ENCODE measurements around the gene CEP131.
"Not testable (repeated sequence)": the region's sequence is repeated elsewhere in the genome, so short reads cannot be mapped to it uniquely, and the experiment has no call there.

The CEP131 gene

GRCh38 chr17:81166033-81166492, 56.7 kb downstream of the CEP131 start, which contains the start of gene AATK:
TSS of gene AATK (minus strand) at chr17:81166221. CDS start at chr17:81165992, 229 bp downstream.
- DNase-seq (ENCODE audit: low read depth in 2 of 2), result no peak

GRCh38 chr17:81165246-81166032, 57.3 kb downstream of the CEP131 start, which contains the start of gene PVALEF:
TSS of gene PVALEF (plus strand) at chr17:81165507. CDS start at chr17:81181227, 15,720 bp downstream.
- no peak for DNase-seq (ENCODE audit: low read depth in 2 of 2)

GRCh38 chr17:81164371-81165245, 58.2 kb downstream of the CEP131 start:
- no peak for DNase-seq (ENCODE audit: low read depth in 2 of 2)

GRCh38 chr17:81163703-81164370, 58.9 kb downstream of the CEP131 start:
- DNase-seq (ENCODE audit: low read depth in 2 of 2), result no peak

GRCh38 chr17:81163051-81163695, 59.6 kb downstream of the CEP131 start:
- no peak for DNase-seq (ENCODE audit: low read depth in 2 of 2)

- DNase-seq (ENCODE audit: low read depth in 2 of 2), result no peak
Observed at GRCh38 chr17:81162491-81162890, 60.3 kb downstream of the CEP131 start.

GRCh38 chr17:81161972-81162371, 60.8 kb downstream of the CEP131 start:
- no peak for DNase-seq (ENCODE audit: low read depth in 2 of 2)

- DNase-seq (ENCODE audit: low read depth in 2 of 2), result no peak
Observed at GRCh38 chr17:81161536-81161935, 61.2 kb downstream of the CEP131 start.

GRCh38 chr17:81160747-81161453, 61.9 kb downstream of the CEP131 start:
- no peak for DNase-seq (ENCODE audit: low read depth in 2 of 2)

GRCh38 chr17:81160306-81160705, 62.5 kb downstream of the CEP131 start:
- DNase-seq (ENCODE audit: low read depth in 2 of 2), result no peak

GRCh38 chr17:81159611-81160265, 63.0 kb downstream of the CEP131 start:
- DNase-seq (ENCODE audit: low read depth in 2 of 2), result no peak

GRCh38 chr17:81158688-81159590, 63.8 kb downstream of the CEP131 start:
- no peak for DNase-seq (ENCODE audit: low read depth in 2 of 2)

GRCh38 chr17:81157848-81158687, 64.7 kb downstream of the CEP131 start:
- DNase-seq (ENCODE audit: low read depth in 2 of 2), result no peak

GRCh38 chr17:81156866-81157805, 65.6 kb downstream of the CEP131 start:
- DNase-seq (ENCODE audit: low read depth in 2 of 2), result no peak

GRCh38 chr17:81154961-81155360, 67.8 kb downstream of the CEP131 start:
- DNase-seq (ENCODE audit: low read depth in 2 of 2), result no peak

GRCh38 chr17:81154016-81154415, 68.7 kb downstream of the CEP131 start:
- DNase-seq (ENCODE audit: low read depth in 2 of 2), result not testable (repeated sequence)

GRCh38 chr17:81153340-81153803, 69.4 kb downstream of the CEP131 start:
- no peak for DNase-seq (ENCODE audit: low read depth in 2 of 2)
